ENCODE data around the gene MICOS13.

The MICOS13 gene

DNA sequence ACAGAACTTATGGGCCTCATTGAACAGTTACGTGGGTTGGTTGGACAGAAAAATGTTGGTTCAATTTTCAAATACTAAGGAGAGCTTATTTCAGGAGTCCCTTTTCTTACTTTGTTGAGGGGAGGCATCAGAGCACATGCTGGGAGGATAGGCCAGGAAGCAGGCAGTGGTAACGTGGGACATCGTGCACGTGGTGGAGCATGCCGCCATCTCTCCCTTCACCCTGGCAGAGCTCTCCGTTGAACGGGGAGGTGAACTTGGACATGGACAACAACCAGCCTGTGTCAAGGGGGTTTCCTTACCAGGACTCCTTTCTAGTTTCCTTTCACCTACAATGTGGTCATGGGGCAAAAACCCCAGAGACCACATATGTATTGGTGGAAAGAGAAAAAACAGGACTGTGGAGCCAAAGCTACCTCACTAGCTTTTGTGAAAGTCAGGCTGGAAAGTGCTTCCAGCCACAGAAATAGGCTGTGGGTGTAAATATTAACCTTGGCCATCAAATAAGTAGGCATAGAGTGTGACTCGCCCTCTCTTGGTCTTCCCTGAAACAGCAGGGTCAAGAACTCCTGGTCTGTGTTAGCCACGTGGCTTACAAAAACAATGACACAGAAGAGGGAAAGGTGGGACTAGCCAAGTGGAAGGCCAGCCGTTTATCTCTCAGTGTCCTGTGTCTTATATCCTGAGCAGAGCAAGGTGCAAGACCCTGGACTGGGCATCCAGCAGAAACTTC is 14.4 kb downstream of the MICOS13 start:
- in situ Hi-C loops (cut with MboI; ENCODE audit: low sequenced_read_pairs, unreplicated experiment), result no loop called here
- TF ChIP-seq, protein P1, sequence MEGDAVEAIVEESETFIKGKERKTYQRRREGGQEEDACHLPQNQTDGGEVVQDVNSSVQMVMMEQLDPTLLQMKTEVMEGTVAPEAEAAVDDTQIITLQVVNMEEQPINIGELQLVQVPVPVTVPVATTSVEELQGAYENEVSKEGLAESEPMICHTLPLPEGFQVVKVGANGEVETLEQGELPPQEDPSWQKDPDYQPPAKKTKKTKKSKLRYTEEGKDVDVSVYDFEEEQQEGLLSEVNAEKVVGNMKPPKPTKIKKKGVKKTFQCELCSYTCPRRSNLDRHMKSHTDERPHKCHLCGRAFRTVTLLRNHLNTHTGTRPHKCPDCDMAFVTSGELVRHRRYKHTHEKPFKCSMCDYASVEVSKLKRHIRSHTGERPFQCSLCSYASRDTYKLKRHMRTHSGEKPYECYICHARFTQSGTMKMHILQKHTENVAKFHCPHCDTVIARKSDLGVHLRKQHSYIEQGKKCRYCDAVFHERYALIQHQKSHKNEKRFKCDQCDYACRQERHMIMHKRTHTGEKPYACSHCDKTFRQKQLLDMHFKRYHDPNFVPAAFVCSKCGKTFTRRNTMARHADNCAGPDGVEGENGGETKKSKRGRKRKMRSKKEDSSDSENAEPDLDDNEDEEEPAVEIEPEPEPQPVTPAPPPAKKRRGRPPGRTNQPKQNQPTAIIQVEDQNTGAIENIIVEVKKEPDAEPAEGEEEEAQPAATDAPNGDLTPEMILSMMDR (IDR thresholded peaks at IDR 0.05; ENCODE audit: borderline replicate concordance, control extremely low read depth, extremely low read depth, insufficient read depth, missing control alignments), result no peak
- DNase-seq (ENCODE audit: low spot score), result no peak

DNA sequence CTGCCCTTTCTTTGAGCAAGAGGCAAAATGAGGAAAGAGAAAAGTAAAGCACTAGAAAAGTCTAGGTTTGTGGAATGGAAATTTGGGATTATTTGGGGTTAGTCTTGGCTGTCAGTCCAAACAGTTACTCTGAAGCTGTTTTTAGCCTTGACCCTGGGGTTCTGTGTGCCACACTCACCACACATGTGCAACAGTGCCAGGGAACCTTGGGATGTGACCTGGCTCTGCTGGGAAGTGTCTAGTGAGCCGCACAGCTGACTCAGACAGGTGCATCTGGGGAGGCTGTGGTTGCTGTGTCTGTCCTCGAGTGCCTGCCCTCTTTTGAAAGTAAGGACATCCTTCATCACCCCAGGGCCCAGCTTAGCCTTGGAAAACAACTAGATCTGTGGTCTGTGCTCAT is 15.8 kb downstream of the MICOS13 start:
- DNase-seq (ENCODE audit: low spot score), result no peak
- TF ChIP-seq, protein P1 (IDR thresholded peaks at IDR 0.05; ENCODE audit: borderline replicate concordance, control extremely low read depth, extremely low read depth, insufficient read depth, missing control alignments), result no peak
- in situ Hi-C loops (cut with MboI; ENCODE audit: low sequenced_read_pairs, unreplicated experiment), result no loop called here

DNA sequence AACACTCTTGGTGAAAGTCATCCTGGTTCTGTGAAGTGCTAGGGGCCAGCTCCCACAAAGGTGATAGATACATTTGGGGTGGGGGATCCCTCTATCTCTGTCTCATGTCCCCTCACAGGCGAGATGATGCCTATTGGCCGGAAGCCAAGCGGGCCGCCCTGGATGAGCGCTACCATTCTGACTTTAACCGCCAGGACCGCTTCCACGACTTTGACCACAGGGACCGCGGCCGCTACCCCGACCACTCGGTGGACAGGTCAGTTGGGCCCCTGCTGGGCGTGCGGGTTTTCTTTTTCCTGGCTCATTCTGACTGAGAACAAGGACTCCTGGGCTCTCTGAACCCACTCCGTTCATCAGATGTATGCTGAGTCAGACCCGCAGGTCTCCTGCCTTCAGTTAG is 16.4 kb downstream of the MICOS13 start:
- TF ChIP-seq, protein P1 (IDR thresholded peaks at IDR 0.05; ENCODE audit: borderline replicate concordance, control extremely low read depth, extremely low read depth, insufficient read depth, missing control alignments), result no peak
- no peak for DNase-seq (ENCODE audit: low spot score)
- in situ Hi-C loops (cut with MboI; ENCODE audit: low sequenced_read_pairs, unreplicated experiment), result no loop called here

DNA sequence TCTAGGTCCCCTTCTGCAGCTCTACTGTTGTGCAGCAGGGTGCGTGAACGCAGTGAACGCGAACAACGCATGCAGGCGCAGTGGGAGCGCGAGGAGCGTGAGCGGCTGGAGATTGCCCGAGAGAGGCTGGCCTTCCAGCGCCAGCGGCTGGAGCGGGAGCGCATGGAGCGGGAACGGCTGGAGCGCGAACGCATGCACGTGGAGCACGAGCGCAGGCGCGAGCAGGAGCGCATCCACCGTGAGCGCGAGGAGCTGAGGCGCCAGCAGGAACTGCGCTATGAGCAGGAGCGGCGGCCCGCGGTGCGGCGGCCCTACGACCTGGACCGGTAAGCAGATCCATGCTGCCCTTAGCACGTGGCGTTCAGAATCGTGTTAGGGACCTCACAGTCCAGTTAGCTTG is 18.8 kb downstream of the MICOS13 start:
- TF ChIP-seq, protein P1 (IDR thresholded peaks at IDR 0.05; ENCODE audit: borderline replicate concordance, control extremely low read depth, extremely low read depth, insufficient read depth, missing control alignments), result no peak
- DNase-seq (ENCODE audit: low spot score), result no peak
- in situ Hi-C loops (cut with MboI; ENCODE audit: low sequenced_read_pairs, unreplicated experiment), result no loop called here

DNA sequence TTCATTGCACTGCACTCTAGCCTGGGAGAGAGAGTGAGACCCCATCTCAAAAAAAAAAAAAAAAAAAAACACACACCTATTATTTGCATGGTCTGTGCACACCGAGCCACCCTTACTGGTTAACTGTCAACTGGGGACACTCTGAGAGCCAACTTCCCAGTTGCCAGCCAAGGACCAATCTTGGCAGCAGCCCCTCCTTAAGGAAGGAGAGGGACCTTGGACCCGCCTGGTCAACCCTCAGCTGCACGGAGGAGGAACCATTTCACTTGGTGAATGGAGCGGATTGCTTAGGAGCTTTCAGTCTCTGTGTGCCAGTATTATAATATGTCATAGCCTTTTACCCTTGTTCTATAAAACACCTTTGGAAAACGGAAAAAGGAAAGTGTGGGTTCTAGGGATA is 24.9 kb downstream of the MICOS13 start:
- in situ Hi-C loops (cut with MboI; ENCODE audit: low sequenced_read_pairs, unreplicated experiment), result no loop called here
- no peak for DNase-seq (ENCODE audit: low spot score)
- TF ChIP-seq, protein P1 (IDR thresholded peaks at IDR 0.05; ENCODE audit: borderline replicate concordance, control extremely low read depth, extremely low read depth, insufficient read depth, missing control alignments), result no peak

DNA sequence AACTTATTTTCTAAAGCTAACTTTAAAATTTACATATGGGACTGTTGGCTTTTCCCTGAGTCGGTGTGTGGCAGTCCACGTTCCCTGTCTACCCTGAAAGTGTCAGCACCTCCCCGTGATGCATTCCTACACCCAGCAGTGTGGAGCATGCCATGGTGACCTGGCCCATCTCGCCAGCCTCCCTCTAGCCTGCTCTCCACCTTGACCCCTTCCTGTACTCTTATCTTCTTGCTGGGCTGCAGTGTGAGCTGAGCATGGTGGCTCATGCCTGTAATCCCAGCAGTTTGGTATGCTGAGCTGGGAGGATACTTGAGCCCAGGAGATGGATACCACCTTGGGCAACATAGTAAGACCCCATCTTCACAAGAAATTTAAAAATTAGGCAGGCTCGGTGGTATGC is 25.4 kb downstream of the MICOS13 start:
- TF ChIP-seq, protein P1 (IDR thresholded peaks at IDR 0.05; ENCODE audit: borderline replicate concordance, control extremely low read depth, extremely low read depth, insufficient read depth, missing control alignments), result no peak
- in situ Hi-C loops (cut with MboI; ENCODE audit: low sequenced_read_pairs, unreplicated experiment), result no loop called here

More for the DNA sequence above, 25.4 kb downstream of the MICOS13 start:
- no peak for DNase-seq (ENCODE audit: low spot score)
